Melanocyte of skin (primary cell): ENCODE data around the gene PXYLP1. TPM values are rescaled to one million over a fixed set of nuclear protein-coding genes. Genes with fewer than 3 reads are reported as not detected.

Source experiments
- total RNA-seq, 2 donors: library from RNA; depleted of rRNA; stranded (reverse); fragments of >200 nt; gene quantifications; 2 replicates each; pipeline ENCODE4 v1.2.3, GENCODE V29; 2012

PXYLP1 gene
- total RNA-seq = 1 to 10 TPM; 4.7 to 5.5 TPM

GRCh38 chr3:141231101-141231951 lies at the start of gene PXYLP1:
Gene PXYLP1, plus strand, starts transcription at chr3:141231825. Its CDS starts 28,351 bp downstream, at chr3:141260176.

Other genes with a start within 250 kb of the PXYLP1 start
- gene SPSB4, start 180.5 kb upstream of the PXYLP1 start, total RNA-seq = not detected
- gene ZBTB38, start 136.7 kb downstream of the PXYLP1 start, total RNA-seq = 10 to 100 TPM; 89.8 to 90.6 TPM